Fibroblast of lung (primary cell): ENCODE results near the gene IL23A.

Source experiments
- EZH2 ChIP-seq: IDR thresholded peaks from 2 replicates; pipeline ENCODE4 v1.5.1; 2012; ENCODE audit warnings: low read length, control low read depth, mild to moderate bottlenecking; ENCODE audit errors: missing control alignments
- TF ChIP-seq, protein P1 (sequence below), 2 donors: IDR thresholded peaks in 1 of 2; conservative IDR thresholded peaks in 1 of 2; 1 replicate in 1 of 2; 2 replicates in 1 of 2; pipeline ENCODE4 v1.5.1; 2011 to 2012; ENCODE audit warnings: low read length in 2 of 2, control low read depth in 1 of 2, inconsistent platforms in 1 of 2, low read depth in 1 of 2, mild to moderate bottlenecking in 1 of 2

DNA sequence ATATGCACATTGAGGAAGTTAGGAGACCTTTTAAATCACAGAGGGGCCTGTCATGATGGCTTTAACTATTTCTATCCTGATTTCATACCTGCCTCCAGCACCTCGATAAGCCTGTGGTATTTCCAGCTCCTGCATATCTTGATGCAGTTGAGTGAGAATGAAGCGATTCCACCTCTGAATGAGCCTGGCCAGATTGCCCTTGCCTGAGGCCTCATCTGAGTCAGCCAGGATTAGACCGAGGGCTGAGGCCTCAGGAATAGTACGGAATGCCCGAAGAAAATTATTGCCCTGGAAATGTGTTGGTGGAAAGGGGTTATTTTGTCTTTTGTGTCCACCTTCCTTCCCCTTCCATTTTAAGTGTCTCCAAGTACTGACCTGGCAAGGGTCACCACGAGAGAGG, 14.5 kb upstream of the IL23A start:
- TF ChIP-seq, protein P1, sequence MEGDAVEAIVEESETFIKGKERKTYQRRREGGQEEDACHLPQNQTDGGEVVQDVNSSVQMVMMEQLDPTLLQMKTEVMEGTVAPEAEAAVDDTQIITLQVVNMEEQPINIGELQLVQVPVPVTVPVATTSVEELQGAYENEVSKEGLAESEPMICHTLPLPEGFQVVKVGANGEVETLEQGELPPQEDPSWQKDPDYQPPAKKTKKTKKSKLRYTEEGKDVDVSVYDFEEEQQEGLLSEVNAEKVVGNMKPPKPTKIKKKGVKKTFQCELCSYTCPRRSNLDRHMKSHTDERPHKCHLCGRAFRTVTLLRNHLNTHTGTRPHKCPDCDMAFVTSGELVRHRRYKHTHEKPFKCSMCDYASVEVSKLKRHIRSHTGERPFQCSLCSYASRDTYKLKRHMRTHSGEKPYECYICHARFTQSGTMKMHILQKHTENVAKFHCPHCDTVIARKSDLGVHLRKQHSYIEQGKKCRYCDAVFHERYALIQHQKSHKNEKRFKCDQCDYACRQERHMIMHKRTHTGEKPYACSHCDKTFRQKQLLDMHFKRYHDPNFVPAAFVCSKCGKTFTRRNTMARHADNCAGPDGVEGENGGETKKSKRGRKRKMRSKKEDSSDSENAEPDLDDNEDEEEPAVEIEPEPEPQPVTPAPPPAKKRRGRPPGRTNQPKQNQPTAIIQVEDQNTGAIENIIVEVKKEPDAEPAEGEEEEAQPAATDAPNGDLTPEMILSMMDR (conservative IDR thresholded peaks at IDR 0.05 in 1 of 2, IDR thresholded peaks at IDR 0.05 in 1 of 2; ENCODE audit: low read depth in 1 of 2, low read length in 2 of 2), result no peak
- no peak for TF ChIP-seq EZH2
